ENCODE results near the gene VPS25. TPM values are rescaled to one million over a fixed set of nuclear protein-coding genes. Genes with fewer than 3 reads are reported as not detected.

Gene VPS25
- total RNA-seq, 4 donors from 2014 or later, result 36.8 to 70.7 (median 51.7) TPM

DNA sequence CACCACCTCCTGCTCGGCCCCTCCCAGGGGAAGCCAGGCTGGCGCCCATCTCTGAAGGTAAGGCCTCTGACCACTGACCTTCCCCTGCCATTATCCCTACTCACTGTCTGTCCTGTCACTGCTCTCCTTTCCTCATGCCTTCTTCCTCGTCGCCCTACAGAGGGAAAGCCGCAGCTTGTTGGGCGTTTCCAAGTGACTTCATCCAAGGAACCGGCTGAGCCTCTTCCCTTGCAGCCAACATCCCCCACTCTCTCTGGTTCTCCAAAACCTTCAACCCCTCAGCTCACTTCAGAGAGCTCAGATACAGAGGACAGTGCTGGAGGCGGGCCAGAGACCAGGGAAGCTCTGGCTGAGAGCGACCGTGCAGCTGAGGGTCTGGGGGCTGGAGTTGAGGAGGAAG lies 22.2 kb downstream of the VPS25 start:
- TF ChIP-seq CTCF (IDR thresholded peaks at IDR 0.05) (no peak), POLR2A (IDR thresholded peaks at IDR 0.05) (no peak)
- Histone ChIP-seq H3K9me3 (no peaks in the 10 kb centered on the region), H3K4me3 (no peak overlapping the region), H3K4me1 (peaks cover 0 to 4% of the 10 kb centered on the region in 2 donors), H3K36me3 (no peaks in the 10 kb centered on the region), H3K27me3 (no peaks in the 10 kb centered on the region), H3K27ac (no peak overlapping the region)
- DNase-seq, result no peak
- intact Hi-C loops (cut with DNase I; ENCODE audit: low total_unique reads), result no loop called here

DNA sequence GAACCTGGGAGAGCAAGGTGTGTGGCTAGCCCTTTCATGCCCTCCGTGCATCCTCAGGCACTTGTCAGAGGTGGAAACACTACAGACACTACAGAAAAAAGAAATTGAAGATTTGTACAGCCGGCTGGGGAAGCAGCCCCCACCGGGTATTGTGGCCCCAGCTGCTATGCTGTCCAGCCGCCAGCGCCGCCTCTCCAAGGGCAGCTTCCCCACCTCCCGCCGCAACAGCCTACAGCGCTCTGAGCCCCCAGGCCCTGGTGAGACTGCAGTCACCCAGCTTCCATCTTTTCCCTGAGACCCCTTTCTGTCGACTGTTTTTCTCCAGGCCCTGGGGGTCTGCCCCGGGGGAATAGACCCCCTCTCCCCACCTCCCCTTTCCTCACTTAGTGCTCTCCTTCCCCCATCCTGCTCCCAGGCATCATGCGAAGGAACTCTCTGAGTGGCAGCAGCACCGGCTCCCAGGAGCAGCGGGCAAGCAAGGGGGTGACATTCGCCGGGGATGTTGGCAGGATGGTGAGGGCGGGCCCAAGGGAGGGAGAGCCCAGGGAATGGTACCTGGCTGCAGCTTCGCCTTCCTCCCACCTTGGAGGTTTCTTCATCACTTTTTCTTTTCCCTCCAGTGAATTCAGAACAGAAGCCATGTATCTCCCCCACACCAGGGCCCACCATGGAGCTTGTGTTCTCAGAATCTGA lies 23.0 kb downstream of the VPS25 start:
- no peak for DNase-seq
- no peak for TF ChIP-seq POLR2A (IDR thresholded peaks at IDR 0.05)
- no peak for TF ChIP-seq CTCF (IDR thresholded peaks at IDR 0.05)
- Histone ChIP-seq H3K27ac (no peak overlapping the region), H3K27me3 (no peaks in the 10 kb centered on the region), H3K4me1 (peaks cover 0 to 4% of the 10 kb centered on the region in 2 donors), H3K4me3 (no peak overlapping the region), H3K9me3 (no peaks in the 10 kb centered on the region), H3K36me3 (no peaks in the 10 kb centered on the region)
- intact Hi-C loops (cut with DNase I; ENCODE audit: low total_unique reads), result no loop called here

DNA sequence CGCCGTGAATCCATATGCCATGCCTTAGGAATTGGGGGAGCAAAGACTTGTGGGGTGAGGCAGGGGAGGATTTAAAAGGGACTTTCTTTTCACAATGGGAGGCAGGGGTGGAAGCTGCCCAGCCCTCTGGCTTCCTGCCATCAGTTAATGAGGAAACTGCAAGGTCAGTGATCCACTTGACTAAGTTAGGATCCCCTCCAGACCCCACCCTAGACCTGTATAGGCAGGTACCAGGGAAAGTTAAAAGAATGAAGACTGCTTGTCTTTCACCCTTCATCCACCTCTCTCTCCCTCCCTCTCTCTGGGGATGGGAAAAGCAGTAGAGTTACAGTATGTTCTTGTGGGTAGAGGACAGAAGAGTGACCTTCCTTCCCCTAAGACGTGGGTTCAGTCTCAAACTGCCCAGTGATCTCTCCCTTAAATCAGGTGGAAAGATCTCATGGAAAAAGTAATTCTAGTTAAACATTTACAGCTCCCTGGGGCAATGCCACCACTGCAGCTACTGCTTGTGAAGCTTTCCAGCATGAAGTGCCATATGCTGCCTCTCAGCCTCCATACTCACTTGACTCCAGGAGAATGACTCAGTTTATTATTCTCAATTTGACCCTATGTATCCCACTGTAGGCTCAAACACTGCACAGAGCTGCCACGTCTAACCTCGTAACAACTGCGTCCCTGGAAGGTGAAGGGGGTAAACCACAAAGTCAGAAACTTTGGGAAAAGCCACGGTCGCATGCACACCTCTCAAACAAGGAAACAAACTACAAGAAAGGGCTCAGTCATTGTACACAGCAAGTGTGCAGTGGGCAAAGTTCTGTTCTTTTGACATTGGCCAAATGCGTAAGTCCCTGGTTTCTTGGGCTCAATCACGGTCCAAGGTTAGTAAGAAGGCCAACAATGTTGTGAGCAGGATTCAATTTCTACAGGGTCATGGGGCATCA lies 24.1 kb downstream of the VPS25 start:
- H3K4me3 ChIP-seq, result peak overlapping the region; percentile 76 to 86
- intact Hi-C loops (cut with DNase I; ENCODE audit: low total_unique reads), result no loop called here

DNA sequence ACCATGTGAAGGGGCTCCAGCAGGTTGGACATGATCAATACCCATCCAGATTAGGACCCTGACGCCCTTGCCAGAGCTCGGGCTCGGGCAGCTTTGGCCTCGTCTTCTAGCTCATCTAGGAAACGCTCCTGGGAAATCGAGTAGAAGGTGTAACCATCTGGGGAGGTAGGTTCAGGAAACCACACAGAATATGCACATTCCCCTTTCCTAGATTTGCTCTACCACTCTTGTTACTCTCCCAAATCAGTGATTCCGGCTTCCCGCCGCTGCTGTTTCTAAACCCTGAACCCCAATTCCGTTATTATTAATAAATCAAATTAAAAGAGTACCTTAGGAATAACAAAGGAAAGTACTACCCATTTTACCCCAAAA lies 24.7 kb downstream of the VPS25 start:
- intact Hi-C loops (cut with DNase I; ENCODE audit: low total_unique reads), result no loop called here
- TF ChIP-seq POLR2A (IDR thresholded peaks at IDR 0.05), result no peak
- no peak for TF ChIP-seq CTCF (IDR thresholded peaks at IDR 0.05)
- no peak for DNase-seq
- Histone ChIP-seq H3K27ac (peak overlapping the region; percentile 75 to 81), H3K4me1 (peaks cover 0 to 4% of the 10 kb centered on the region in 2 donors), H3K9me3 (no peaks in the 10 kb centered on the region), H3K36me3 (no peaks in the 10 kb centered on the region), H3K4me3 (peak overlapping the region; percentile 76 to 86), H3K27me3 (no peaks in the 10 kb centered on the region)

More for the DNA sequence above, 24.1 kb downstream of the VPS25 start:
- Histone ChIP-seq H3K36me3 (no peaks in the 10 kb centered on the region), H3K27me3 (no peaks in the 10 kb centered on the region), H3K27ac (no peak overlapping the region), H3K9me3 (no peaks in the 10 kb centered on the region), H3K4me1 (peaks cover 0 to 4% of the 10 kb centered on the region in 2 donors)
- no peak for TF ChIP-seq CTCF (IDR thresholded peaks at IDR 0.05)
- no peak for TF ChIP-seq POLR2A (IDR thresholded peaks at IDR 0.05)
- DNase-seq, result no peak
